Neural progenitor cell (in vitro differentiated cells): Measurements from ENCODE around the gene PRUNE1.

Experiments
- EZH2 ChIP-seq: fragments of 200-600 bp; sonication (generic); IDR thresholded peaks from 2 replicates; pipeline ENCODE4 v1.6.1; 2017; ENCODE audit warnings: antibody characterized with exemption, mild to moderate bottlenecking, moderate library complexity
- EZH2phosphoT487 ChIP-seq: fragments of 200-600 bp; sonication (generic); IDR thresholded peaks from 2 replicates; pipeline ENCODE4 v1.6.1; 2017; ENCODE audit warnings: antibody characterized with exemption
- TF ChIP-seq, protein P1 (sequence below): fragments of 200-600 bp; sonication (generic); IDR thresholded peaks from 2 replicates; pipeline ENCODE4 v1.5.1; 2017; ENCODE audit warnings: antibody characterized with exemption, mild to moderate bottlenecking

DNA sequence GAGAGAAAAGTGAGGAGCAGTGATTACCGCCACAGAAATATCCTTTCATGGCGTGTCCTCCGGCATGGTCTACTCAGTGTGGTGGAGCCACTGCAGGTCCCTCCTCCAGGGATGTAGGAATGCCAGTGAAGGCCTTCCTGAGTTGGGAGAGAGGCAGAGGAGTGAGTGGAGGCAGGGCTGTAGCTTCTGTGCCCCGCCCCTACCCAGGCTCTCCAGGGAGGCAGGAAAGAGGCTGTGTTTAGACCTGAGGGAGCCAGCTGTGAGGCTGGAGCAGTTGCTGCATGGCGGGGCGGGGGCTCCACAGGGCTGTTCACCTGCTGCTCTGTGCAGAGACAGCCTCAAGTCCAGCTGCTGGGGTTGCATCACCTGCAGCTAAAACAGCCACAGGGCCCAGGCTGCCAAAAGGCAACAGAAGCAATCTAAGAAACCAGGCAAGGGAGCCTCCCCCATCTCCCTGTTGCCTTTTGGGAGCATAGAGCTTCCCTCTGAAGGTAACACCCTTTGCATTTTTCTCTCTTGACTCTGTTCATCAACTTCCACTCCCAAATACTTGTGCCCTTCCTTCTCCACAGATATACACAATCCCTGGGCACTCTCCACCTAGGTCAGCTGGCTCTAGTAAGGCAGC lies 27.0 kb upstream of the PRUNE1 start:
- TF ChIP-seq EZH2 (no peak), EZH2phosphoT487 (no peak)
- TF ChIP-seq, protein P1, sequence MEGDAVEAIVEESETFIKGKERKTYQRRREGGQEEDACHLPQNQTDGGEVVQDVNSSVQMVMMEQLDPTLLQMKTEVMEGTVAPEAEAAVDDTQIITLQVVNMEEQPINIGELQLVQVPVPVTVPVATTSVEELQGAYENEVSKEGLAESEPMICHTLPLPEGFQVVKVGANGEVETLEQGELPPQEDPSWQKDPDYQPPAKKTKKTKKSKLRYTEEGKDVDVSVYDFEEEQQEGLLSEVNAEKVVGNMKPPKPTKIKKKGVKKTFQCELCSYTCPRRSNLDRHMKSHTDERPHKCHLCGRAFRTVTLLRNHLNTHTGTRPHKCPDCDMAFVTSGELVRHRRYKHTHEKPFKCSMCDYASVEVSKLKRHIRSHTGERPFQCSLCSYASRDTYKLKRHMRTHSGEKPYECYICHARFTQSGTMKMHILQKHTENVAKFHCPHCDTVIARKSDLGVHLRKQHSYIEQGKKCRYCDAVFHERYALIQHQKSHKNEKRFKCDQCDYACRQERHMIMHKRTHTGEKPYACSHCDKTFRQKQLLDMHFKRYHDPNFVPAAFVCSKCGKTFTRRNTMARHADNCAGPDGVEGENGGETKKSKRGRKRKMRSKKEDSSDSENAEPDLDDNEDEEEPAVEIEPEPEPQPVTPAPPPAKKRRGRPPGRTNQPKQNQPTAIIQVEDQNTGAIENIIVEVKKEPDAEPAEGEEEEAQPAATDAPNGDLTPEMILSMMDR = no peak
